ENCODE data around the gene PIAS1. TPM values are rescaled to one million over a fixed set of nuclear protein-coding genes. Genes with fewer than 3 reads are reported as not detected.
"Not testable (repeated sequence)": the region's sequence is repeated elsewhere in the genome, so short reads cannot be mapped to it uniquely, and the experiment has no call there.

Gene PIAS1
- total RNA-seq, 4 donors from 2014 or later: 32.6 to 59.5 (median 55.9) TPM

DNA sequence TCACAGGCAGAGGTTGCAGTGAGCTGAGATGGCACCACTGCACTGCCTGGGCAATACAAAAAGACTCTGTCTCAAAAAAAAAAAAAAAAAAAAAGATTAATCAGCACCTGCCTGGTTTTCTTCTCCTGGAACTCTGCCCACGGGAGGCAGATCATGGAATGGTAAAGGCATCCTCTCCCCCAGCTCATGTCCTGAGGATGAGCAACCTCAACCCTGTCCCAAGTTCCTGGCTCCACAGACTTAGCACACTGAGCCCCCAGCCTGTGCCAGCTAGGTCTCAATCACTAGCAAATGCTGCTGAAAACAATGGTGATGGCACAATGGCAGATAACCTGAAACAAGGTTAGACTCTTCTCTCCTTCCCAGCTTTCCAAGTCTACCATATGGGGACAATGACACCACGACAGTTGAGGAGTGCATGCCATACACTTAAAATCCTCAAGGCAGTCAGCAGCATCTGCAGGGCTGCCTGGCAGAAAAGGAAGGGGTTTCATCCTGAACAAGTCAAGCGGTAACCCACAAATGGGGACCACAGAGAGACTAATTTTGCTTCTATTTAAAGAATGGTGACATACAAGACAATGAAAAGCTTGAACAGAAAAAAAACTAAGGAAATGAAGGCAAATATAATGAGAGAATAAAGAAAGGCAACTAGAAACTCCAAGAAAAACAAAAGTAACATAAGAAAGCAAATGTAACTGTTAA is 170.6 kb downstream of the PIAS1 start:
- no peak overlapping the region for H3K4me3 ChIP-seq (ENCODE audit: low read depth, poor library complexity, severe bottlenecking)
- TF ChIP-seq, protein P1, sequence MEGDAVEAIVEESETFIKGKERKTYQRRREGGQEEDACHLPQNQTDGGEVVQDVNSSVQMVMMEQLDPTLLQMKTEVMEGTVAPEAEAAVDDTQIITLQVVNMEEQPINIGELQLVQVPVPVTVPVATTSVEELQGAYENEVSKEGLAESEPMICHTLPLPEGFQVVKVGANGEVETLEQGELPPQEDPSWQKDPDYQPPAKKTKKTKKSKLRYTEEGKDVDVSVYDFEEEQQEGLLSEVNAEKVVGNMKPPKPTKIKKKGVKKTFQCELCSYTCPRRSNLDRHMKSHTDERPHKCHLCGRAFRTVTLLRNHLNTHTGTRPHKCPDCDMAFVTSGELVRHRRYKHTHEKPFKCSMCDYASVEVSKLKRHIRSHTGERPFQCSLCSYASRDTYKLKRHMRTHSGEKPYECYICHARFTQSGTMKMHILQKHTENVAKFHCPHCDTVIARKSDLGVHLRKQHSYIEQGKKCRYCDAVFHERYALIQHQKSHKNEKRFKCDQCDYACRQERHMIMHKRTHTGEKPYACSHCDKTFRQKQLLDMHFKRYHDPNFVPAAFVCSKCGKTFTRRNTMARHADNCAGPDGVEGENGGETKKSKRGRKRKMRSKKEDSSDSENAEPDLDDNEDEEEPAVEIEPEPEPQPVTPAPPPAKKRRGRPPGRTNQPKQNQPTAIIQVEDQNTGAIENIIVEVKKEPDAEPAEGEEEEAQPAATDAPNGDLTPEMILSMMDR (IDR thresholded peaks at IDR 0.05): no peak
- TF ChIP-seq POLR2A (IDR thresholded peaks at IDR 0.05): no peak
- WGBS, 2 donors: 80 to 83% methylated on average over 3 of the region's 3 CpGs
- intact Hi-C loops (cut with DNase I; ENCODE audit: low total_unique reads): no loop called here
- DNase-seq (ENCODE audit: low spot score in 2 of 2): peak in 1 of 2 donors; percentile 53

DNA sequence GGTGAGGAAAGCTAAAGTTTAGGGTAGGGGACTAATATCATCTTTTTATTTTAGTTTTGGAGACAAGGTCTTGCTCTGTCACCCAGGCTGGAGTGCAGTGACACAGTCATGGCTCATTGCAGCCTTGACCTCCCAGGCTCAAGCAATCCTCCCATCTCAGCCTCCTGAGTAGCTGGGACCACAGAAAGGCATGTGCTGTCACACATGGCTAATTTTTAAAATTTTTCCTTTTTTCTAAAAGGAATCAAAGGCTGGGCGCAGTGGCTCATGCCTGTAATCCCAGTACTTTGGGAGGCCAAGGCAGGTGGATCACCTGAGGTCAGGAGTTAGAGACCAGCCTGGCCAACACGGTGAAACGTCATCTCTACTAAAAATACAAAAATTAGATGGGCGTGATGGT is 171.3 kb downstream of the PIAS1 start:
- 94 to 96% methylated on average over 4 of the region's 4 CpGs for WGBS, 2 donors
- DNase-seq (ENCODE audit: low spot score in 2 of 2): peak in 1 of 2 donors; percentile 64
- H3K4me3 ChIP-seq (ENCODE audit: low read depth, poor library complexity, severe bottlenecking); intact Hi-C loops (cut with DNase I; ENCODE audit: low total_unique reads): not testable (repeated sequence)

DNA sequence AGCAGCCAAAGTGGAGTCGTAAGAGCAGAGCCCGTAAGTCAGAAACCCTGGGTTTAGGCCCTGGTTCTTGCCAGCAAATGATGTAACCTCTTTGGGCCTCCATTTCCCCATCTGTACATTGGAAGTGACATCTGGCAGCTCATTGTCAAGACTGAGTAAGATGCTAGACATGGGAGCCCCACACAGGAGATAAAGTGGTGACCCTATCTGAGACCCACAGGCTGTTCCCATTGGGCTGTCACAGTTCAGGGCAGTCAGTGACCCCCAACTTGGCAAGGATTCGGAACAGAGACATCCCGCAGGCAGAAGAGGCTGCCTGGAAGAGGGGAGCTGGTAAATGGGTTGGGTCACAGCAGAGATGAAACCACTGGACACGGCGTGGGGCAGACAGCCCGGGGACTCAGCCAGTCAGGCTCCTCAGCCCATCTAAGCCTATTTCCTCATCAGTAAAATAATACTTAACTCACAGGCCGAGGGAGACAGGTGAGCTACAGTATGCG is 173.6 kb downstream of the PIAS1 start:
- 82 to 83% methylated on average over 9 of the region's 9 CpGs for WGBS, 2 donors
- intact Hi-C loops (cut with DNase I; ENCODE audit: low total_unique reads): no loop called here
- no peak for TF ChIP-seq POLR2A (IDR thresholded peaks at IDR 0.05)
- TF ChIP-seq, protein P1 (IDR thresholded peaks at IDR 0.05): no peak
- no peak overlapping the region for H3K4me3 ChIP-seq (ENCODE audit: low read depth, poor library complexity, severe bottlenecking)
- DNase-seq (ENCODE audit: low spot score in 2 of 2): peak in 1 of 2 donors; percentile 13

DNA sequence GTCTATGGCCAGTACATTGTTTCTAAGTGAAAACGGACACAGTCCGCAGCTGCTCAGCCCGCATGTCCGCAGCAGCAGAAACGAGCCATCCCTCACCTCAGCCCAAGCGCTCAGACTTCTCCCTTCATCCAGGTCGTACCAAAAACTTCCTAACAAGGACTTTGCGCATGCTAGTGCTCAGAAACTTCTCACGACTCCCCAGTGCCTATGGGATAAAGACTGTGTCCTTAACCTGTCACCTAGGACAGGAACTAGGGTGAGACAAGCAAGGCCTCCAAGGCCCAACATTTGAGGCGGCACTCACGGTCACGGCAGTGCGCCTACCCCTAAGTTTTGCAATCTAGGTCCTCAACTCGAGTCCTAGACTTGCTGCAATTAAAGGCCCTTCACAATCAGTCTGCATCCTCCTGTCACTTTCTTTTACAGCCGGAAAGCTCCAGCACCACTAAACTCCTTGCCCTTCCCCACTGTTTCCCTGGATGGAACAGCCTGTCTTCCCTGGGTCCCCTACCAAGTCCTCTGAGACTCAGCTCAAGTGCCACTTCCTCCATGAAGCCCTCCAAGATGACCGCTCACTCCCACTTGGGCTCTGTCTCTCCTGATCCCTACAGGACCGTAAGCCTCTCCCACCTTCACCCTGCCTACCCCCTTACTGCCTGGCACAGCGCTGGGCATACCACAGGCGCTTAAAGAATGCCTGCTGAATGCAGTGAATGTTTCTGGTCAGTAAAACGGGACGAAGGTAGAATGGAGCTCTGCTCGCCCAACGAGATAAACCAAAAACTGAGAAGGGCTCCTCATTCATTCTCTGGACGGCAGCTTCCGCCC is 174.2 kb downstream of the PIAS1 start:
- peak overlapping the region; percentile 78 for H3K4me3 ChIP-seq (ENCODE audit: low read depth, poor library complexity, severe bottlenecking)
- no peak for TF ChIP-seq POLR2A (IDR thresholded peaks at IDR 0.05)
- TF ChIP-seq, protein P1 (IDR thresholded peaks at IDR 0.05): no peak
- 35 to 38% methylated on average over 25 of the region's 25 CpGs for WGBS, 2 donors
- peak; percentile 14 to 78 for DNase-seq (ENCODE audit: low spot score in 2 of 2)
- intact Hi-C loops (cut with DNase I; ENCODE audit: low total_unique reads): no loop called here

DNA sequence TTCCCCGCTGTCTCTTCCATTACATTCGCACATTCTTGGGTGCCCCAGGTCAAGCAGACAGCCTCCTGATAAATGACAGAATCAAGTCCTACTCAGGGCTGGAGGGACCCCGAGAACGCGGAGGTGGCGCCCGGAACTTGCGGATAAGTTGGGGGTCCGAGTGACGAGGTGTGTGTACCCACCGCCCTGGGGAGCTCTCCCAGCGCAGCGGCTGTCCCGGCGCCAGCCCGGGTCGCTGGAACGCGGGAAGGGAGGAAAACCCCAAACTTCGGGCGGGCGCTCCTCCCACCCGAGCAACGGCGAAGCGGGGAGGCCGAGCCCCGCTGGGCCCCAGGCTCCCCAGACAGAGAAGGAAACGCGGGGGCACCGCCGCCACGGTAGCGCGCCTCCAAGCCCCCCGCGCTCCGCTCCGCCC is 174.9 kb downstream of the PIAS1 start:
- peak; percentile 13 to 91 for DNase-seq (ENCODE audit: low spot score in 2 of 2)

More for the DNA sequence above, 174.9 kb downstream of the PIAS1 start:
- intact Hi-C loops (cut with DNase I; ENCODE audit: low total_unique reads): no loop called here
- WGBS, 2 donors: 0% methylated on average over 15 to 19 of the region's 39 CpGs
- TF ChIP-seq POLR2A (IDR thresholded peaks at IDR 0.05): no peak
- TF ChIP-seq, protein P1 (IDR thresholded peaks at IDR 0.05): no peak
- H3K4me3 ChIP-seq (ENCODE audit: low read depth, poor library complexity, severe bottlenecking): peak overlapping the region; percentile 78
